ENCODE data around the gene HRH2. TPM values are rescaled to one million over a fixed set of nuclear protein-coding genes. Genes with fewer than 3 reads are reported as not detected.

HRH2 gene
- total and polyA plus RNA-seq, 2 donors (not counting 1 experiment from before 2014, with no cell fraction given), result 0.46 TPM; not detected in 1

GRCh38 chr5:175748650-175749049 lies 90.8 kb downstream of the HRH2 start:
- Mint-ChIP-seq H3K4me3 (no peak overlapping the region), H3K4me1 (no peaks in the 10 kb centered on the region), H3K27me3 (peaks cover 55% of the 10 kb centered on the region), H3K9me3 (ENCODE audit: insufficient read depth) (no peaks in the 10 kb centered on the region), H3K27ac (no peak overlapping the region)
- CTCF ChIA-PET, result interaction anchor here (1.6 kb wide), 1 partner anchor 19 kb away, joined by 7 read pairs; no protein-coding TSS in a partner anchor
- WGBS (ENCODE audit: insufficient coverage), result 75% methylated on average over 2 of the region's 3 CpGs
- no peaks in the 10 kb centered on the region for H3K4me1 ChIP-seq (ENCODE audit: control insufficient read depth in 2 of 2, insufficient read depth in 2 of 2, low read length in 2 of 2)
- intact Hi-C loops (cut with micrococcal nuclease), result no loop called here
- no peak overlapping the region for H3K9ac ChIP-seq (ENCODE audit: low read length)
- DNase-seq (no peak), ATAC-seq (ENCODE audit: low read depth) (no peak)
- H3K36me3 ChIP-seq (replicated peaks in 1 of 2; ENCODE audit: control extremely low read depth in 1 of 2, control insufficient read depth in 1 of 2, extremely low read depth in 1 of 2, insufficient read depth in 2 of 2, low read length in 1 of 2), result no peaks in the 10 kb centered on the region
- peaks cover 0 to 17% (median 1%) of the 10 kb centered on the region in 4 experiments for H3K27me3 ChIP-seq (replicated peaks in 1 of 4; ENCODE audit: control extremely low read depth in 1 of 4, control insufficient read depth in 3 of 4, insufficient read depth in 4 of 4, low read length in 3 of 4)
- H2AFZ ChIP-seq (ENCODE audit: insufficient read depth, low read depth, low read length, poor library complexity, severe bottlenecking), result no peak overlapping the region
- no peak for TF ChIP-seq EZH2 (IDR thresholded peaks at IDR 0.05; ENCODE audit: borderline replicate concordance, insufficient read depth, low read depth, low read length, poor library complexity, severe bottlenecking)
- no peak for TF ChIP-seq CTCF (IDR thresholded peaks at IDR 0.05)
- no peak overlapping the region for H3K4me2 ChIP-seq (replicated peaks; ENCODE audit: low read depth, low read length, poor library complexity, severe bottlenecking)
- H3K4me3 ChIP-seq (ENCODE audit: control extremely low read depth in 1 of 5, extremely low read depth in 1 of 5, insufficient read depth in 1 of 5, low read depth in 2 of 5, low read length in 4 of 5), result no peak overlapping the region
- no peaks in the 10 kb centered on the region for H3K9me3 ChIP-seq (ENCODE audit: control extremely low read depth in 1 of 3, control insufficient read depth in 2 of 3, insufficient read depth in 1 of 3, low read length in 2 of 3)
- H3K79me2 ChIP-seq (ENCODE audit: control insufficient read depth, insufficient read depth, low read length), result no peaks in the 10 kb centered on the region
- H3K27ac ChIP-seq (ENCODE audit: low read length in 2 of 2), result no peak overlapping the region
- no peaks in the 10 kb centered on the region for H4K20me1 ChIP-seq (ENCODE audit: control insufficient read depth, insufficient read depth, low read length, poor library complexity, severe bottlenecking)
- POLR2A ChIA-PET, result no interaction called here

GRCh38 chr5:175749591-175749990 lies 91.7 kb downstream of the HRH2 start:
- Histone ChIP-seq H3K36me3 (replicated peaks in 1 of 2; ENCODE audit: control extremely low read depth in 1 of 2, control insufficient read depth in 1 of 2, extremely low read depth in 1 of 2, insufficient read depth in 2 of 2, low read length in 1 of 2) (no peaks in the 10 kb centered on the region), H3K79me2 (ENCODE audit: control insufficient read depth, insufficient read depth, low read length) (no peaks in the 10 kb centered on the region), H3K4me3 (ENCODE audit: control extremely low read depth in 1 of 5, extremely low read depth in 1 of 5, insufficient read depth in 1 of 5, low read depth in 2 of 5, low read length in 4 of 5) (no peak overlapping the region), H3K4me2 (replicated peaks; ENCODE audit: low read depth, low read length, poor library complexity, severe bottlenecking) (no peak overlapping the region), H4K20me1 (ENCODE audit: control insufficient read depth, insufficient read depth, low read length, poor library complexity, severe bottlenecking) (no peaks in the 10 kb centered on the region), H3K9ac (ENCODE audit: low read length) (no peak overlapping the region), H3K9me3 (ENCODE audit: control extremely low read depth in 1 of 3, control insufficient read depth in 2 of 3, insufficient read depth in 1 of 3, low read length in 2 of 3) (no peaks in the 10 kb centered on the region), H3K27me3 (replicated peaks in 1 of 4; ENCODE audit: control extremely low read depth in 1 of 4, control insufficient read depth in 3 of 4, insufficient read depth in 4 of 4, low read length in 3 of 4) (peaks cover 0 to 24% (median 6%) of the 10 kb centered on the region in 4 experiments), H2AFZ (ENCODE audit: insufficient read depth, low read depth, low read length, poor library complexity, severe bottlenecking) (no peak overlapping the region), H3K4me1 (ENCODE audit: control insufficient read depth in 2 of 2, insufficient read depth in 2 of 2, low read length in 2 of 2) (no peaks in the 10 kb centered on the region), H3K27ac (ENCODE audit: low read length in 2 of 2) (no peak overlapping the region)
- DNase-seq, result no peak
- ATAC-seq (ENCODE audit: low read depth), result no peak
- CTCF ChIA-PET, result no interaction called here
- Mint-ChIP-seq H3K4me3 (no peak overlapping the region), H3K4me1 (no peaks in the 10 kb centered on the region), H3K27me3 (peaks cover 58% of the 10 kb centered on the region), H3K9me3 (ENCODE audit: insufficient read depth) (no peaks in the 10 kb centered on the region), H3K27ac (no peak overlapping the region)
- WGBS (ENCODE audit: insufficient coverage), result 87% methylated on average over 4 of the region's 4 CpGs
- POLR2A ChIA-PET, result no interaction called here
- TF ChIP-seq CTCF (IDR thresholded peaks at IDR 0.05) (no peak), EZH2 (IDR thresholded peaks at IDR 0.05; ENCODE audit: borderline replicate concordance, insufficient read depth, low read depth, low read length, poor library complexity, severe bottlenecking) (no peak)
- intact Hi-C loops (cut with micrococcal nuclease), result no loop called here
